HG02840 (cell line): ENCODE measurements around the gene BCL7C.
"Not testable (repeated sequence)": the region's sequence is repeated elsewhere in the genome, so short reads cannot be mapped to it uniquely, and the experiment has no call there.

ENCODE experiments used
- ATAC-seq: cut with Tn5 transposase; IDR thresholded peaks from one replicate; pipeline ENCODE4 v1.9.1; 2021; ENCODE audit warnings: mild to moderate bottlenecking, moderate library complexity, moderate number of reproducible peaks; ENCODE audit not compliant: unreplicated experiment, low FRiP score

The BCL7C gene

GRCh38 chr16:30896261-30896888 lies 2.5 kb upstream of the BCL7C start, which contains the start of gene CTF1:
Gene CTF1 (plus strand): TSS chr16:30896614. CDS start chr16:30896644, 30 bp downstream.
- no peak for ATAC-seq

- ATAC-seq = no peak
Measured at GRCh38 chr16:30895627-30896260, 1.9 kb upstream of the BCL7C start.

GRCh38 chr16:30894540-30895368 lies 877 bp upstream of the BCL7C start:
- no peak for ATAC-seq

- no peak for ATAC-seq
Measured at GRCh38 chr16:30893417-30893743, 497 bp downstream of the BCL7C start.

GRCh38 chr16:30892670-30893416 lies 1.0 kb downstream of the BCL7C start:
- no peak for ATAC-seq

- ATAC-seq = not testable (repeated sequence)
Measured at GRCh38 chr16:30891043-30891823, 2.6 kb downstream of the BCL7C start.

- ATAC-seq = no peak
Measured at GRCh38 chr16:30889721-30890120, 4.2 kb downstream of the BCL7C start.

GRCh38 chr16:30888856-30889499 lies 4.9 kb downstream of the BCL7C start:
- ATAC-seq = no peak

- no peak for ATAC-seq
Measured at GRCh38 chr16:30887927-30888326, 6.0 kb downstream of the BCL7C start.

- ATAC-seq = no peak
Measured at GRCh38 chr16:30886145-30886544, 7.7 kb downstream of the BCL7C start.

GRCh38 chr16:30885196-30885595 lies 8.7 kb downstream of the BCL7C start:
- no peak for ATAC-seq

GRCh38 chr16:30884760-30885159 lies 9.1 kb downstream of the BCL7C start:
- ATAC-seq = no peak

- no peak for ATAC-seq
Measured at GRCh38 chr16:30882429-30883310, 11.2 kb downstream of the BCL7C start.

GRCh38 chr16:30876867-30877266 lies 17.0 kb downstream of the BCL7C start:
- ATAC-seq = no peak

GRCh38 chr16:30875871-30876801 lies 17.7 kb downstream of the BCL7C start:
- ATAC-seq = no peak

GRCh38 chr16:30874821-30875717 lies 18.8 kb downstream of the BCL7C start:
- peak; percentile 79 for ATAC-seq
